Mammary epithelial cell (primary cell): ENCODE data around the gene ACSL6.

ENCODE experiments used
- CTCF ChIP-seq, 2 donors: IDR thresholded peaks in 1 of 2; conservative IDR thresholded peaks in 1 of 2; 2 replicates each; pipeline ENCODE4 v1.5.1; 2011 to 2012; ENCODE audit warnings: inconsistent platforms in 2 of 2, low read length in 2 of 2, mild to moderate bottlenecking in 2 of 2, control low read depth in 1 of 2, low read depth in 1 of 2; ENCODE audit not compliant: insufficient read depth in 1 of 2; ENCODE audit errors: extremely low read depth in 1 of 2
- EZH2 ChIP-seq: IDR thresholded peaks from 2 replicates; pipeline ENCODE4 v1.6.1; 2012; ENCODE audit warnings: low read length, inconsistent platforms, borderline replicate concordance

DNA sequence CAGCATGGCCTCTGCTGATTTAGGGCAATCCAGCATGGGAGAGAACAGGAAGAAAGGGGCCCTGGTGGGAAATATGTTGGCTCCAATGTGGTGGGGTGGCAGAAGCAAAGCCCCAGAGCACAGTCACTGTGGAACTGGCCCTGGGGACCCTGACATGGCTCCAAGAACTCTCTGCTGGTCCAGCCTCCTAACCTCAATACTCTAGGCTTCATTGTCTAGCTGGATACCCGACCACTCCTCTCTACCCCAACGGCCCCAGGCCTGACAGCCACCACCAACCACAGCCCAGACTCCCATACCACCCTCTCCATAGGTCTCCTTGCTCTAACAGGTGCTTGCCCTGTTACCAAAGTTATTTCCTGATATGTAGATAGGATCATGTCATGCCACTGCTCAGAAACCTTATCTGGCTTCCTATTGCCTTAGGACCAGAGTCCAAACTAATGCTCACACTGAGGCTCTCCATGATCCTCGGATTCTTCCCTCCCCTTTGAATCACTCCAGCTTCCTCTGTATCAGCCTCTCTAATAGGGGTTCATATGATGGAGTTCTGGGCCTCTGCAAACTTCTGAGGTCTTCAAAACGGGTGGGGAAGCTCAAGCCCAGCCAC is 12.9 kb downstream of the ACSL6 start:
- TF ChIP-seq CTCF (conservative IDR thresholded peaks at IDR 0.05 in 1 of 2, IDR thresholded peaks at IDR 0.05 in 1 of 2; ENCODE audit: extremely low read depth in 1 of 2, insufficient read depth in 1 of 2, low read depth in 1 of 2, low read length in 2 of 2), result no peak
- TF ChIP-seq EZH2, result no peak
